Measurements from ENCODE around the gene FNDC1.
"Not testable (repeated sequence)": the region's sequence is repeated elsewhere in the genome, so short reads cannot be mapped to it uniquely, and the experiment has no call there.

The FNDC1 gene

GRCh38 chr6:159259441-159260125 is 90.4 kb downstream of the FNDC1 start:
- DNase-seq = no peak

GRCh38 chr6:159260208-159260607 is 91.0 kb downstream of the FNDC1 start:
- DNase-seq = no peak

GRCh38 chr6:159261995-159262394 is 92.8 kb downstream of the FNDC1 start:
- DNase-seq = no peak

- DNase-seq = no peak
These were observed 93.4 kb downstream of the FNDC1 start for GRCh38 chr6:159262586-159262985.

- DNase-seq = no peak
These were observed 98.0 kb downstream of the FNDC1 start for GRCh38 chr6:159267165-159267564.

- no peak for DNase-seq
These were observed 99.3 kb downstream of the FNDC1 start for GRCh38 chr6:159268511-159268910.

- no peak for DNase-seq
These were observed 102.1 kb downstream of the FNDC1 start for GRCh38 chr6:159271257-159271656.

- DNase-seq = no peak
These were observed 109.4 kb downstream of the FNDC1 start for GRCh38 chr6:159278626-159279025.

- no peak for DNase-seq
These were observed 110.6 kb downstream of the FNDC1 start for GRCh38 chr6:159279790-159280277.

- no peak for DNase-seq
These were observed 113.2 kb downstream of the FNDC1 start for GRCh38 chr6:159282421-159282820.

- not testable (repeated sequence) for DNase-seq
These were observed 115.5 kb downstream of the FNDC1 start for GRCh38 chr6:159284661-159285060.

GRCh38 chr6:159298840-159299239 is 129.6 kb downstream of the FNDC1 start:
- no peak for DNase-seq

GRCh38 chr6:159299566-159299965 is 130.4 kb downstream of the FNDC1 start:
- DNase-seq = no peak

- DNase-seq = no peak
These were observed 132.1 kb downstream of the FNDC1 start for GRCh38 chr6:159301277-159301676.

GRCh38 chr6:159301810-159302593 is 132.8 kb downstream of the FNDC1 start:
- DNase-seq = no peak

GRCh38 chr6:159302594-159302992 is 133.4 kb downstream of the FNDC1 start:
- DNase-seq = no peak

GRCh38 chr6:159303159-159303558 is 134.0 kb downstream of the FNDC1 start:
- DNase-seq = no peak

- DNase-seq = no peak
These were observed 134.6 kb downstream of the FNDC1 start for GRCh38 chr6:159303784-159304183.

GRCh38 chr6:159304641-159305040 is 135.4 kb downstream of the FNDC1 start:
- DNase-seq = no peak

- DNase-seq = no peak
These were observed 136.0 kb downstream of the FNDC1 start for GRCh38 chr6:159305159-159305558.

- DNase-seq = no peak
These were observed 136.8 kb downstream of the FNDC1 start for GRCh38 chr6:159305804-159306537.

- DNase-seq = no peak
These were observed 138.1 kb downstream of the FNDC1 start for GRCh38 chr6:159307246-159307790.

GRCh38 chr6:159308198-159308597 is 139.0 kb downstream of the FNDC1 start:
- no peak for DNase-seq

All from effector CD4-positive, alpha-beta T cell (primary cell).